Measurements from ENCODE around the gene MAP4K4. TPM values are rescaled to one million over a fixed set of nuclear protein-coding genes. Genes with fewer than 3 reads are reported as not detected.

MAP4K4 gene
- total RNA-seq, 2 experiments from 2014 or later: 67.2 to 181 TPM

DNA sequence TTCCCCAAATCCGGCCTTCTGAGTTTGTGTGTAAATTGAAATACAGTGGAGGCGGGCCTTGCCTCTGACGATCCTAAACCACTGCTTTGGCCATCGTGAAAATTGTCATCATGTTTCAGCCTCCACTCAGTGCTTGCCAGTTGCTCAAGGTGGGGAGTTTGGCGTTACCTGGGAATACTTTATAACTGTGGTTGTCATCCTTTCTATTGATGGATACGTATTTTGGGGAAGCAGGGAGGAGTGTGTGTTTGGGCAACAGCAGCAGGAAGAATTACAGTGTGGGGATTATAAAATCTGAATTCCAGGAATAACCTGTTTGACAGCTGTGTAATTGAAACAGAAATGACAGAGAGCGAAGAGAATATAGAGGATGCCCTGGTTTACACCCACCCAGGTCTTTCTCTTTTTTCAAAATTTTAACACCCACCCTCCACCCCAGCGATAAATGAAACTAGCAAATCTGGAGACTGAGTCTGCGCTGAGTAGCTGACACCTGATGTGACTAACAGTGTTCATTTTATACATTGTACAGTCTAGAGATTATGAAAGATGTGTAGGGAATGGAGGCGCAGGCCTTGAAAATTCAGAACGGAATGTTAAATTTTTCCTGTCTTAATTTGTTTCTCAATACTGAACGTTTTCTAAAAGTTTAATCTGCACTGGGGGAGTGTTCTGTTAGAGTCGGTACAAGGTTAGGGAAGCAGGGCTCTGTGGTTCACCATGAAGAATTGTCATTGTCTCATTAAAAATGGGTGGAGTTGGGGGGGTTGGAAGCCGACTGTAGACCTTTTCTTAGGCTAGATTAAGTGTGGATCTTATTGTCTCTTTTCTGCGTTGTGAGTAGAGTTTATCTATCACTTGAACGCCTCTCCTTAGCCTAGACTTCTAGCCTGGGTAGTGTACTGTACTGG, 1.6 kb downstream of the MAP4K4 start:
- TF ChIP-seq EZH2phosphoT487 (IDR thresholded peaks at IDR 0.05; ENCODE audit: borderline replicate concordance, low read depth, low read length) (no peak), CTCF (conservative IDR thresholded peaks at IDR 0.05; ENCODE audit: low read length) (no peak)
- Histone ChIP-seq H3K36me3 (ENCODE audit: insufficient read depth, low read length) (peaks cover 34% of the 10 kb centered on the region), H3K27ac (ENCODE audit: low read depth, low read length, poor library complexity, severe bottlenecking) (peak overlapping the region; percentile 78), H3K4me2 (ENCODE audit: low read length) (peak overlapping the region; percentile 93), H4K20me1 (ENCODE audit: insufficient read depth, low read length) (peaks cover 27% of the 10 kb centered on the region; the same call in 1 of the 2 replicates), H3K4me3 (ENCODE audit: low read depth, low read length, poor library complexity, severe bottlenecking) (peak overlapping the region; percentile 93), H3K4me1 (ENCODE audit: insufficient read depth, low read length, poor library complexity, severe bottlenecking) (peaks cover 43% of the 10 kb centered on the region), H2AFZ (ENCODE audit: low read length) (no peak overlapping the region), H3K9me2 (ENCODE audit: insufficient read depth, low read length) (no peaks in the 10 kb centered on the region), H3K9me3 (ENCODE audit: low read length) (no peaks in the 10 kb centered on the region), H3K79me2 (ENCODE audit: insufficient read depth, low read depth, low read length) (peaks cover 60% of the 10 kb centered on the region)
- TSS peak; percentile 71 for BruUV-seq (replicated peaks)
- POLR2A ChIA-PET: interaction anchor here (0.7 to 5.3 kb wide), 11 partner anchors 11 to 151 kb away, joined by 3 to 50 read pairs (median 4); no protein-coding TSS in a partner anchor
- peak; percentile 51 for DNase-seq (ENCODE audit: low spot score)
- intact Hi-C loops (cut with micrococcal nuclease; ENCODE audit: unreplicated experiment): loop anchor here (1.0 to 2.0 kb wide), 2 partner anchors 18 to 56 kb away; no protein-coding TSS in a partner anchor
- CTCF ChIA-PET (ENCODE audit: unreplicated experiment): interaction anchor here (0.8 to 2.5 kb wide), 2 partner anchors 19 to 68 kb away, joined by 3 to 11 read pairs; no protein-coding TSS in a partner anchor

DNA sequence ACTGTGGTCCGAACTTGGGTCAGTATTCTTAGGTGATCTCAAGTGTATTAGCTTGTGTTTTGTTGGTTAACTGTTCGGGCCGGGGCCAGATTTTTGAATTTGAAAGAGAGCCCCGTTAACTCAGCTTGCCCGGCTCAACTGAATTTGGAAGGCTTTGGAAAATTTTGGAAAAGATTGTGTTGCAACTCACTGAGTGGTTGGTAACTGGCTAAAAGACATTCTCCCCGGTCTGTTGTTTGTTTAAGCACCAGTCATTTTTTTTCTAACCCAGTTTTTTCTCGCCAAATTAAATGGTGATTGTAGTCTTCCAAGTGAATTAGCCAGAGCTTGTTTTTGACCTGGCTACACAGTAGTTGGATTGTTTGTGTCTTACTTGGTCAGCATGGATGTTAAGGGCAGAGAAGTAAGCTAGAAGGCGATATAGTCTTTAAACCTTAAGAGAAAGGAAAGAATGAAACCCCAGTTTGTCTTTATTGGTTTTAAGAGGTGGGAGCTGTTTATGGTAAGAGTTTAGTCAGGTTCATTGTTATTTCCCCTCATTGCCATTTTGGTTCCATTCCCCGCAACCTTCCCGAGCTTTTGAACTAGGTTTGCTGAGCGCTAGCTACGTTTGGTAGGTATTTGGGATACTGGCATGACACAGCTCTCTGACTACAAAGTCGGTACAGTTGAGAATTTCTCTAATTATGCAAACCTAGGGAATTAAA, 2.4 kb downstream of the MAP4K4 start:
- no peak for DNase-seq (ENCODE audit: low spot score)
- peak overlapping the region; percentile 93 for H3K4me2 ChIP-seq (ENCODE audit: low read length)
- H3K4me1 ChIP-seq (ENCODE audit: insufficient read depth, low read length, poor library complexity, severe bottlenecking): peaks cover 51% of the 10 kb centered on the region
- intact Hi-C loops (cut with micrococcal nuclease; ENCODE audit: unreplicated experiment): loop anchor here (2.0 kb wide), 1 partner anchor 55 kb away; no protein-coding TSS in a partner anchor
- H2AFZ ChIP-seq (ENCODE audit: low read length): no peak overlapping the region
- peaks cover 37% of the 10 kb centered on the region for H3K36me3 ChIP-seq (ENCODE audit: insufficient read depth, low read length)
- peaks cover 27% of the 10 kb centered on the region; the same call in 1 of the 2 replicates for H4K20me1 ChIP-seq (ENCODE audit: insufficient read depth, low read length)
- peak overlapping the region; percentile 78 for H3K27ac ChIP-seq (ENCODE audit: low read depth, low read length, poor library complexity, severe bottlenecking)
- peaks cover 68% of the 10 kb centered on the region for H3K79me2 ChIP-seq (ENCODE audit: insufficient read depth, low read depth, low read length)
- H3K4me3 ChIP-seq (ENCODE audit: low read depth, low read length, poor library complexity, severe bottlenecking): peak overlapping the region; percentile 93
- no peak for TF ChIP-seq EZH2phosphoT487 (IDR thresholded peaks at IDR 0.05; ENCODE audit: borderline replicate concordance, low read depth, low read length)
- TF ChIP-seq CTCF (conservative IDR thresholded peaks at IDR 0.05; ENCODE audit: low read length): no peak
- CTCF ChIA-PET (ENCODE audit: unreplicated experiment): interaction anchor here (0.8 to 2.5 kb wide), 2 partner anchors 18 to 67 kb away, joined by 3 to 11 read pairs; no protein-coding TSS in a partner anchor
- BruUV-seq (replicated peaks): no TSS peak
- H3K9me3 ChIP-seq (ENCODE audit: low read length): no peaks in the 10 kb centered on the region
- H3K9me2 ChIP-seq (ENCODE audit: insufficient read depth, low read length): no peaks in the 10 kb centered on the region
- POLR2A ChIA-PET: interaction anchor here (0.6 to 5.3 kb wide), 18 partner anchors 11 to 1453 kb away, joined by 3 to 50 read pairs (median 4); no protein-coding TSS in a partner anchor
